ENCODE results near the gene DBH. TPM values are rescaled to one million over a fixed set of nuclear protein-coding genes. Genes with fewer than 3 reads are reported as not detected.

The DBH gene
- total RNA-seq, 1 donor from 2014 or later = not detected

- Histone ChIP-seq H3K4me3 (ENCODE audit: low read length in 3 of 3) (no peak overlapping the region), H3K27ac (ENCODE audit: low read depth, low read length) (no peak overlapping the region), H3K9ac (ENCODE audit: low read depth in 1 of 3, low read length in 3 of 3) (no peak overlapping the region), H3K36me3 (ENCODE audit: control insufficient read depth in 3 of 3, insufficient read depth in 3 of 3, low read length in 3 of 3) (no peaks in the 10 kb centered on the region), H3K27me3 (ENCODE audit: control insufficient read depth in 3 of 3, insufficient read depth in 3 of 3, low read length in 3 of 3) (peaks cover 0 to 5% (median 4%) of the 10 kb centered on the region in 3 donors), H3K9me3 (ENCODE audit: control insufficient read depth in 3 of 3, low read length in 3 of 3) (no peaks in the 10 kb centered on the region), H3K4me1 (ENCODE audit: control insufficient read depth in 3 of 3, insufficient read depth in 3 of 3, low read length in 3 of 3) (peaks cover 9 to 18% (median 18%) of the 10 kb centered on the region in 3 donors)
These were observed 48.8 kb downstream of the DBH start for GRCh38 chr9:133684936-133685361.

GRCh38 chr9:133685653-133686609 is 49.8 kb downstream of the DBH start:
- Histone ChIP-seq H3K4me3 (ENCODE audit: low read length in 3 of 3) (no peak overlapping the region), H3K4me1 (ENCODE audit: control insufficient read depth in 3 of 3, insufficient read depth in 3 of 3, low read length in 3 of 3) (peaks cover 9 to 16% (median 13%) of the 10 kb centered on the region in 3 donors), H3K9ac (ENCODE audit: low read depth in 1 of 3, low read length in 3 of 3) (no peak overlapping the region)

GRCh38 chr9:133686642-133687575 is 50.7 kb downstream of the DBH start:
- Histone ChIP-seq H3K4me3 (ENCODE audit: low read length in 3 of 3) (no peak overlapping the region), H3K27me3 (ENCODE audit: control insufficient read depth in 3 of 3, insufficient read depth in 3 of 3, low read length in 3 of 3) (peaks cover 0 to 4% (median 0%) of the 10 kb centered on the region in 3 donors), H3K9ac (ENCODE audit: low read depth in 1 of 3, low read length in 3 of 3) (no peak overlapping the region), H3K9me3 (ENCODE audit: control insufficient read depth in 3 of 3, low read length in 3 of 3) (no peaks in the 10 kb centered on the region), H3K4me1 (ENCODE audit: control insufficient read depth in 3 of 3, insufficient read depth in 3 of 3, low read length in 3 of 3) (peaks cover 9 to 16% (median 13%) of the 10 kb centered on the region in 3 donors), H3K27ac (ENCODE audit: low read depth, low read length) (no peak overlapping the region), H3K36me3 (ENCODE audit: control insufficient read depth in 3 of 3, insufficient read depth in 3 of 3, low read length in 3 of 3) (no peaks in the 10 kb centered on the region)

More at GRCh38 chr9:133685653-133686609, 49.8 kb downstream of the DBH start:
- no peaks in the 10 kb centered on the region for H3K36me3 ChIP-seq (ENCODE audit: control insufficient read depth in 3 of 3, insufficient read depth in 3 of 3, low read length in 3 of 3)
- peaks cover 0 to 4% (median under 1%) of the 10 kb centered on the region in 3 donors for H3K27me3 ChIP-seq (ENCODE audit: control insufficient read depth in 3 of 3, insufficient read depth in 3 of 3, low read length in 3 of 3)
- no peak overlapping the region for H3K27ac ChIP-seq (ENCODE audit: low read depth, low read length)
- H3K9me3 ChIP-seq (ENCODE audit: control insufficient read depth in 3 of 3, low read length in 3 of 3) = no peaks in the 10 kb centered on the region

- Histone ChIP-seq H3K9ac (ENCODE audit: low read depth in 1 of 3, low read length in 3 of 3) (no peak overlapping the region), H3K9me3 (ENCODE audit: control insufficient read depth in 3 of 3, low read length in 3 of 3) (no peaks in the 10 kb centered on the region), H3K36me3 (ENCODE audit: control insufficient read depth in 3 of 3, insufficient read depth in 3 of 3, low read length in 3 of 3) (no peaks in the 10 kb centered on the region), H3K4me3 (ENCODE audit: low read length in 3 of 3) (no peak overlapping the region), H3K27ac (ENCODE audit: low read depth, low read length) (no peak overlapping the region), H3K4me1 (ENCODE audit: control insufficient read depth in 3 of 3, insufficient read depth in 3 of 3, low read length in 3 of 3) (peaks cover 8 to 15% (median 11%) of the 10 kb centered on the region in 3 donors), H3K27me3 (ENCODE audit: control insufficient read depth in 3 of 3, insufficient read depth in 3 of 3, low read length in 3 of 3) (peaks cover 0 to 4% (median 0%) of the 10 kb centered on the region in 3 donors)
These were observed 51.9 kb downstream of the DBH start for GRCh38 chr9:133687856-133688761.

GRCh38 chr9:133689151-133689763 is 53.1 kb downstream of the DBH start:
- Histone ChIP-seq H3K9me3 (ENCODE audit: control insufficient read depth in 3 of 3, low read length in 3 of 3) (no peaks in the 10 kb centered on the region), H3K4me3 (ENCODE audit: low read length in 3 of 3) (no peak overlapping the region), H3K9ac (ENCODE audit: low read depth in 1 of 3, low read length in 3 of 3) (no peak overlapping the region), H3K27me3 (ENCODE audit: control insufficient read depth in 3 of 3, insufficient read depth in 3 of 3, low read length in 3 of 3) (peaks cover 0 to 14% (median 0%) of the 10 kb centered on the region in 3 donors), H3K4me1 (ENCODE audit: control insufficient read depth in 3 of 3, insufficient read depth in 3 of 3, low read length in 3 of 3) (peaks cover 0 to 4% (median 4%) of the 10 kb centered on the region in 3 donors), H3K27ac (ENCODE audit: low read depth, low read length) (no peak overlapping the region), H3K36me3 (ENCODE audit: control insufficient read depth in 3 of 3, insufficient read depth in 3 of 3, low read length in 3 of 3) (no peaks in the 10 kb centered on the region)

- H3K4me1 ChIP-seq (ENCODE audit: control insufficient read depth in 3 of 3, insufficient read depth in 3 of 3, low read length in 3 of 3) = peaks cover 0 to 4% (median 4%) of the 10 kb centered on the region in 3 donors
- no peak overlapping the region for H3K27ac ChIP-seq (ENCODE audit: low read depth, low read length)
- no peak overlapping the region for H3K4me3 ChIP-seq (ENCODE audit: low read length in 3 of 3)
- H3K9me3 ChIP-seq (ENCODE audit: control insufficient read depth in 3 of 3, low read length in 3 of 3) = no peaks in the 10 kb centered on the region
- no peak overlapping the region for H3K9ac ChIP-seq (ENCODE audit: low read depth in 1 of 3, low read length in 3 of 3)
- no peaks in the 10 kb centered on the region for H3K36me3 ChIP-seq (ENCODE audit: control insufficient read depth in 3 of 3, insufficient read depth in 3 of 3, low read length in 3 of 3)
- peaks cover 0 to 18% (median 0%) of the 10 kb centered on the region in 3 donors for H3K27me3 ChIP-seq (ENCODE audit: control insufficient read depth in 3 of 3, insufficient read depth in 3 of 3, low read length in 3 of 3)
These were observed 54.0 kb downstream of the DBH start for GRCh38 chr9:133690081-133690561.

- peaks cover 0 to 21% (median under 1%) of the 10 kb centered on the region in 3 donors for H3K27me3 ChIP-seq (ENCODE audit: control insufficient read depth in 3 of 3, insufficient read depth in 3 of 3, low read length in 3 of 3)
These were observed 55.0 kb downstream of the DBH start for GRCh38 chr9:133691191-133691590.

GRCh38 chr9:133691626-133692363 is 55.6 kb downstream of the DBH start:
- H3K4me3 ChIP-seq (ENCODE audit: low read length in 3 of 3) = no peak overlapping the region
- H3K4me1 ChIP-seq (ENCODE audit: control insufficient read depth in 3 of 3, insufficient read depth in 3 of 3, low read length in 3 of 3) = peaks cover 0 to 1% (median 0%) of the 10 kb centered on the region in 3 donors
- no peak overlapping the region for H3K9ac ChIP-seq (ENCODE audit: low read depth in 1 of 3, low read length in 3 of 3)
- no peaks in the 10 kb centered on the region for H3K36me3 ChIP-seq (ENCODE audit: control insufficient read depth in 3 of 3, insufficient read depth in 3 of 3, low read length in 3 of 3)
- H3K9me3 ChIP-seq (ENCODE audit: control insufficient read depth in 3 of 3, low read length in 3 of 3) = no peaks in the 10 kb centered on the region
- H3K27ac ChIP-seq (ENCODE audit: low read depth, low read length) = no peak overlapping the region
- H3K27me3 ChIP-seq (ENCODE audit: control insufficient read depth in 3 of 3, insufficient read depth in 3 of 3, low read length in 3 of 3) = peaks cover 0 to 22% (median 2%) of the 10 kb centered on the region in 3 donors

More at GRCh38 chr9:133691191-133691590, 55.0 kb downstream of the DBH start:
- H3K4me1 ChIP-seq (ENCODE audit: control insufficient read depth in 3 of 3, insufficient read depth in 3 of 3, low read length in 3 of 3) = peaks cover 0 to 4% (median 4%) of the 10 kb centered on the region in 3 donors
- H3K36me3 ChIP-seq (ENCODE audit: control insufficient read depth in 3 of 3, insufficient read depth in 3 of 3, low read length in 3 of 3) = no peaks in the 10 kb centered on the region
- no peak overlapping the region for H3K9ac ChIP-seq (ENCODE audit: low read depth in 1 of 3, low read length in 3 of 3)
- no peak overlapping the region for H3K4me3 ChIP-seq (ENCODE audit: low read length in 3 of 3)
- no peaks in the 10 kb centered on the region for H3K9me3 ChIP-seq (ENCODE audit: control insufficient read depth in 3 of 3, low read length in 3 of 3)
- H3K27ac ChIP-seq (ENCODE audit: low read depth, low read length) = no peak overlapping the region
